ENCODE data around the gene PTGDR2.

DNA sequence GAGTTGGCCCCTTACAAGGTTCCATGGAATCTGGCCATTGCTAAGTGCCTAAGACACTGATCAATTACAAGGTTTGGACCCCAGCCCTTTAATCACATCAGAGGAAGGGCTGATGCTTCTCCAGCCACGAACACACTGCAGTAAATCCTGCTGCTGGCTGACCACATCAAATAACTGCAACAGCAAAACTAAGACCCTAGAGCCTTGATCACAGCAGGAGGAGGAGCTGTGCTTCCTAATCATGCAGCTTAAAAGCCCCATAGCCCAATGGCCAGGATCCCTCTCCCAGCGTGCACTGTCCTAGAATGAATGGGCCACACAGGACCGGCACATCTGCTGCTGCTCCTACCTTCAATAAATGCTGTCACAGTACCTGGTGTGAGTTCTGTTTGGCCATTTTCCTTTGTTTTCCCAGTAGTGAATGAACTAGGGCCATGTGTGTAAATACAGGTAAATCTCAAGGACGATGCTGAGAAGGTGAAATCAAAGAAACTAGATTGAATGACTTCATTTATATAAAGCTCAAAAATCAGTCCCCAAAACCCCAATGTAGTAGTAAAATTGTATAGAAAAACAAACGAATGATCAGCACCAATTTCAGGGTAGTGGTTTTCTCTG lies 24.3 kb upstream of the PTGDR2 start:
- TF ChIP-seq, protein P1, sequence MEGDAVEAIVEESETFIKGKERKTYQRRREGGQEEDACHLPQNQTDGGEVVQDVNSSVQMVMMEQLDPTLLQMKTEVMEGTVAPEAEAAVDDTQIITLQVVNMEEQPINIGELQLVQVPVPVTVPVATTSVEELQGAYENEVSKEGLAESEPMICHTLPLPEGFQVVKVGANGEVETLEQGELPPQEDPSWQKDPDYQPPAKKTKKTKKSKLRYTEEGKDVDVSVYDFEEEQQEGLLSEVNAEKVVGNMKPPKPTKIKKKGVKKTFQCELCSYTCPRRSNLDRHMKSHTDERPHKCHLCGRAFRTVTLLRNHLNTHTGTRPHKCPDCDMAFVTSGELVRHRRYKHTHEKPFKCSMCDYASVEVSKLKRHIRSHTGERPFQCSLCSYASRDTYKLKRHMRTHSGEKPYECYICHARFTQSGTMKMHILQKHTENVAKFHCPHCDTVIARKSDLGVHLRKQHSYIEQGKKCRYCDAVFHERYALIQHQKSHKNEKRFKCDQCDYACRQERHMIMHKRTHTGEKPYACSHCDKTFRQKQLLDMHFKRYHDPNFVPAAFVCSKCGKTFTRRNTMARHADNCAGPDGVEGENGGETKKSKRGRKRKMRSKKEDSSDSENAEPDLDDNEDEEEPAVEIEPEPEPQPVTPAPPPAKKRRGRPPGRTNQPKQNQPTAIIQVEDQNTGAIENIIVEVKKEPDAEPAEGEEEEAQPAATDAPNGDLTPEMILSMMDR (conservative IDR thresholded peaks at IDR 0.05 in 1 of 2, IDR thresholded peaks at IDR 0.05 in 1 of 2; ENCODE audit: low read depth in 1 of 2, low read length in 2 of 2), result no peak
- no peak for TF ChIP-seq EZH2 (IDR thresholded peaks at IDR 0.05; ENCODE audit: low read length, missing control alignments)

Measured in fibroblast of lung (primary cell).